Ovary (tissue), 3 donors: Measurements from ENCODE around the gene MAP3K19.

ENCODE experiments used
- CTCF ChIP-seq, 3 donors: fragments of 450-650 bp in 2 of 3; fragments of 200-600 bp in 1 of 3; IDR thresholded peaks; one replicate each; pipeline versions ENCODE4 v1.5.1 to v1.8.0; 2016 to 2022; ENCODE audit warnings: antibody characterized with exemption in 3 of 3, mild to moderate bottlenecking in 1 of 3
- POLR2A ChIP-seq: fragments of 450-650 bp; IDR thresholded peaks from one replicate; pipeline ENCODE4 v1.6.1; 2017; ENCODE audit warnings: antibody characterized with exemption, mild to moderate bottlenecking, moderate library complexity
- donor health status: DM: no; HTN: no; CAD: no.

GRCh38 chr2:134955744-134956143, 91.5 kb downstream of the MAP3K19 start:
- TF ChIP-seq CTCF (IDR thresholded peaks at IDR 0.05), result no peak
- no peak for TF ChIP-seq POLR2A
